WTC11 (cell line): Measurements from ENCODE around the gene KLC3. TPM values are rescaled to one million over a fixed set of nuclear protein-coding genes. Genes with fewer than 3 reads are reported as not detected.

Experiments
- ATAC-seq: fragments of 200-7000 bp; cut with Tn5 transposase; 2 replicates; pipeline ENCODE4 v1.10.0; 2021; ENCODE audit warnings: mild to moderate bottlenecking, moderate library complexity
- CTCF ChIA-PET: fragments of 300-600 bp; sonication (Branson Sonifier 250); formaldehyde crosslinking; loops from one replicate; lab custom pipeline; 2021; ENCODE audit warnings: antibody characterized with exemption; lab: Charles Lee
- POLR2A ChIA-PET: fragments of 350-600 bp; sonication (Branson Sonifier 250); formaldehyde crosslinking; loops from one replicate; lab custom pipeline; 2021; ENCODE audit warnings: antibody characterized with exemption; lab: Charles Lee
- DNase-seq: peaks from one replicate; pipeline ENCODE4 v3.0.0; 2021; ENCODE audit warnings: low spot score
- H3K27ac Mint-ChIP-seq: 2 replicates; pipeline ENCODE4 v1.8.0; 2021; ENCODE audit warnings: mixed read lengths
- H3K27me3 Mint-ChIP-seq: 2 replicates; pipeline ENCODE4 v1.8.0; 2021; ENCODE audit warnings: low read depth, mild to moderate bottlenecking, moderate library complexity, mixed read lengths
- H3K36me3 Mint-ChIP-seq: 2 replicates; pipeline ENCODE4 v1.8.0; 2021; ENCODE audit warnings: mixed read lengths
- H3K4me1 Mint-ChIP-seq: 2 replicates; pipeline ENCODE4 v1.8.0; 2022; ENCODE audit warnings: mixed read lengths
- H3K4me3 Mint-ChIP-seq: 2 replicates; pipeline ENCODE4 v1.8.0; 2021; ENCODE audit warnings: mild to moderate bottlenecking, moderate library complexity, mixed read lengths
- H3K9me3 Mint-ChIP-seq: 2 replicates; pipeline ENCODE4 v1.8.0; 2021; ENCODE audit warnings: mixed read lengths
- CREB1 ChIP-seq: sonication (generic); formaldehyde crosslinking; IDR thresholded peaks from 2 replicates; pipeline ENCODE4 v1.8.0; 2023; ENCODE audit warnings: mild to moderate bottlenecking, missing genetic modification reagents
- CREM ChIP-seq: sonication (generic); formaldehyde crosslinking; IDR thresholded peaks from 2 replicates; pipeline ENCODE4 v1.8.1; 2022; ENCODE audit warnings: mild to moderate bottlenecking, missing genetic modification reagents, moderate library complexity
- ETV6 ChIP-seq: sonication (generic); formaldehyde crosslinking; IDR thresholded peaks from 2 replicates; pipeline ENCODE4 v1.8.1; 2022; ENCODE audit warnings: mild to moderate bottlenecking, missing genetic modification reagents
- FOXJ3 ChIP-seq: sonication (generic); formaldehyde crosslinking; IDR thresholded peaks from 2 replicates; pipeline ENCODE4 v1.9.0; 2021; ENCODE audit warnings: missing genetic modification reagents, mild to moderate bottlenecking, borderline replicate concordance
- FOXP1 ChIP-seq: sonication (generic); formaldehyde crosslinking; IDR thresholded peaks from 2 replicates; pipeline ENCODE4 v1.8.0; 2022; ENCODE audit warnings: missing genetic modification reagents, mild to moderate bottlenecking, moderate library complexity, borderline replicate concordance
- GABPB1 ChIP-seq: sonication (generic); formaldehyde crosslinking; IDR thresholded peaks from 2 replicates; pipeline ENCODE4 v1.8.1; 2023; ENCODE audit warnings: mild to moderate bottlenecking, missing genetic modification reagents
- GRHL2 ChIP-seq: fragments of 250-450 bp; sonication (Bioruptor Pico); IDR thresholded peaks from 2 replicates; pipeline ENCODE4 v1.8.0; 2022; ENCODE audit warnings: mild to moderate bottlenecking, moderate library complexity; ENCODE audit not compliant: insufficient replicate concordance, severe bottlenecking
- IRF2 ChIP-seq: sonication (generic); formaldehyde crosslinking; IDR thresholded peaks from 2 replicates; pipeline ENCODE4 v1.8.0; 2022; ENCODE audit warnings: low read depth, missing genetic modification reagents, borderline replicate concordance
- JUN ChIP-seq: sonication (generic); formaldehyde crosslinking; IDR thresholded peaks from 2 replicates; pipeline ENCODE4 v1.8.0; 2023; ENCODE audit warnings: mild to moderate bottlenecking, missing genetic modification reagents
- NFE2L1 ChIP-seq: sonication (generic); formaldehyde crosslinking; IDR thresholded peaks from 2 replicates; pipeline ENCODE4 v1.8.1; 2023; ENCODE audit warnings: missing genetic modification reagents
- RORB ChIP-seq: fragments of 250-450 bp; sonication (Bioruptor Pico); IDR thresholded peaks from 2 replicates; pipeline ENCODE4 v1.9.0; 2021; ENCODE audit warnings: mild to moderate bottlenecking
- SMAD3 ChIP-seq: sonication (generic); formaldehyde crosslinking; IDR thresholded peaks from 2 replicates; pipeline ENCODE4 v1.8.0; 2022; ENCODE audit warnings: missing genetic modification reagents, mild to moderate bottlenecking, borderline replicate concordance
- SMAD4 ChIP-seq: sonication (generic); formaldehyde crosslinking; IDR thresholded peaks from 2 replicates; pipeline ENCODE4 v1.8.0; 2022; ENCODE audit warnings: mild to moderate bottlenecking, missing genetic modification reagents
- SP1 ChIP-seq: sonication (generic); formaldehyde crosslinking; conservative IDR thresholded peaks from 2 replicates; pipeline ENCODE4 v1.8.1; 2022; ENCODE audit warnings: missing genetic modification reagents
- TP53 ChIP-seq: sonication (generic); formaldehyde crosslinking; IDR thresholded peaks from 2 replicates; pipeline ENCODE4 v1.8.1; 2023; ENCODE audit warnings: mild to moderate bottlenecking, missing genetic modification reagents
- ZBTB21 ChIP-seq: sonication (generic); formaldehyde crosslinking; IDR thresholded peaks from 2 replicates; pipeline ENCODE4 v1.8.1; 2023; ENCODE audit warnings: mild to moderate bottlenecking, missing genetic modification reagents, borderline replicate concordance
- ZNF138 ChIP-seq: sonication (generic); formaldehyde crosslinking; conservative IDR thresholded peaks from 2 replicates; pipeline ENCODE4 v1.8.1; 2022; ENCODE audit warnings: mild to moderate bottlenecking, moderate library complexity, missing genetic modification reagents
- total RNA-seq: library from RNA; stranded (reverse); gene quantifications from 3 replicates; pipeline ENCODE4 v1.2.3, GENCODE V29; 2021
- TF ChIP-seq, protein P1 (sequence below): sonication (generic); formaldehyde crosslinking; IDR thresholded peaks from 2 replicates; pipeline ENCODE4 v1.8.1; 2022; ENCODE audit warnings: mild to moderate bottlenecking, moderate library complexity, missing genetic modification reagents
- TF ChIP-seq, protein P2 (sequence below): sonication (generic); formaldehyde crosslinking; IDR thresholded peaks from 2 replicates; pipeline ENCODE4 v1.8.1; 2023; ENCODE audit warnings: mild to moderate bottlenecking, missing genetic modification reagents, moderate library complexity
- TF ChIP-seq, protein P3 (sequence below): sonication (generic); formaldehyde crosslinking; IDR thresholded peaks from 2 replicates; pipeline ENCODE4 v1.8.0; 2022; ENCODE audit warnings: mild to moderate bottlenecking, missing genetic modification reagents
- TF ChIP-seq, protein P4 (sequence below): sonication (generic); formaldehyde crosslinking; IDR thresholded peaks from 2 replicates; pipeline ENCODE4 v1.8.0; 2023; ENCODE audit warnings: mild to moderate bottlenecking, missing genetic modification reagents
- TF ChIP-seq, protein P5 (sequence below): sonication (generic); formaldehyde crosslinking; IDR thresholded peaks from 2 replicates; pipeline ENCODE4 v1.8.0; 2022; ENCODE audit warnings: mild to moderate bottlenecking, missing genetic modification reagents
- TF ChIP-seq, protein P6 (sequence below): sonication (generic); formaldehyde crosslinking; conservative IDR thresholded peaks from 2 replicates; pipeline ENCODE4 v1.8.1; 2022; ENCODE audit warnings: mild to moderate bottlenecking, missing genetic modification reagents
- TF ChIP-seq, protein P7 (sequence below): fragments of 250-450 bp; sonication (Bioruptor Pico); IDR thresholded peaks from 2 replicates; pipeline ENCODE4 v1.9.0; 2021; ENCODE audit warnings: moderate library complexity, mild to moderate bottlenecking, inconsistent platforms, borderline replicate concordance

KLC3 gene
- total RNA-seq, 1 experiment from 2014 or later: 5.2 TPM

DNA sequence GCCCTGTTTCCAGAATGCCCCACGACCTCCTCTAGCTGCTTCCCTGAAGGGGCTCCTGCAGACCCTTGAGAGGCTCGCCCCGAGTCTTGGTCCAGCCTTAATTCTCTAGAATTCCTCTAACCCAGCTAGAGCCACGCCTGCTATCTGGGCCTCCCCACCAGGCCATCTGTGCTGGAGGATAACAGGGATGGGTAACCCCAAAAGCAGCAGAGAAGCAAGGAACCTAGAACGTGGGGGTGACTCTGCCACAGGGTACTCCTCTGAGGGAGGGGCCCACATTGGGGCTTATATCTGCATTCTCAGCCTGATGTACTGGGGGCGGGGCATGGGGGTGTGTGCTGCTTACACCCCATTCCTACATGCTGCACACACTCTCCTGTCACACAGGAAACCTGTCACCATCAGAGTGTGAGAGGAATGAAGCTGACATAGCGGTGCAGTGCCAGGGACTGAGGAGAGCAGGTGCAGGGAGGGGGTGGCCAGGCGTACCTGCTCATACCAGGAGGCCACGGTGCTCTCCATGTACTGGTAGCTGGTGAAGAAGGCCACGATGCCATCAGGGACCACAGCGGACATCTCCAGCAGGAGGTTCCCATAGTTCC, 13.8 kb downstream of the KLC3 start:
- Mint-ChIP-seq H3K27ac (no peak overlapping the region), H3K36me3 (peaks cover 71% of the 10 kb centered on the region), H3K4me3 (no peak overlapping the region), H3K4me1 (no peaks in the 10 kb centered on the region), H3K9me3 (no peaks in the 10 kb centered on the region), H3K27me3 (no peaks in the 10 kb centered on the region)
- ChIA-PET CTCF (interaction anchor here (0.6 to 1.1 kb wide), 2 partner anchors 14 to 131 kb away, joined by 3 read pairs; no protein-coding TSS in a partner anchor), POLR2A (no interaction called here)
- DNase-seq: no peak
- TF ChIP-seq, protein P1, sequence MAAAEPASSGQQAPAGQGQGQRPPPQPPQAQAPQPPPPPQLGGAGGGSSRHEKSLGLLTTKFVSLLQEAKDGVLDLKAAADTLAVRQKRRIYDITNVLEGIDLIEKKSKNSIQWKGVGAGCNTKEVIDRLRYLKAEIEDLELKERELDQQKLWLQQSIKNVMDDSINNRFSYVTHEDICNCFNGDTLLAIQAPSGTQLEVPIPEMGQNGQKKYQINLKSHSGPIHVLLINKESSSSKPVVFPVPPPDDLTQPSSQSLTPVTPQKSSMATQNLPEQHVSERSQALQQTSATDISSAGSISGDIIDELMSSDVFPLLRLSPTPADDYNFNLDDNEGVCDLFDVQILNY: no peak
- no peak for TF ChIP-seq RORB (CRISPR knock-in tag)
- TF ChIP-seq GABPB1 (CRISPR knock-in tag): no peak
- no peak for TF ChIP-seq FOXJ3 (CRISPR knock-in tag)
- TF ChIP-seq IRF2 (CRISPR knock-in tag): no peak
- TF ChIP-seq NFE2L1 (CRISPR knock-in tag): no peak
- TF ChIP-seq JUN (CRISPR knock-in tag): no peak
- TF ChIP-seq, protein P2, sequence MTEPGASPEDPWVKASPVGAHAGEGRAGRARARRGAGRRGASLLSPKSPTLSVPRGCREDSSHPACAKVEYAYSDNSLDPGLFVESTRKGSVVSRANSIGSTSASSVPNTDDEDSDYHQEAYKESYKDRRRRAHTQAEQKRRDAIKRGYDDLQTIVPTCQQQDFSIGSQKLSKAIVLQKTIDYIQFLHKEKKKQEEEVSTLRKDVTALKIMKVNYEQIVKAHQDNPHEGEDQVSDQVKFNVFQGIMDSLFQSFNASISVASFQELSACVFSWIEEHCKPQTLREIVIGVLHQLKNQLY: no peak
- TF ChIP-seq SMAD4: no peak
- TF ChIP-seq, protein P3, sequence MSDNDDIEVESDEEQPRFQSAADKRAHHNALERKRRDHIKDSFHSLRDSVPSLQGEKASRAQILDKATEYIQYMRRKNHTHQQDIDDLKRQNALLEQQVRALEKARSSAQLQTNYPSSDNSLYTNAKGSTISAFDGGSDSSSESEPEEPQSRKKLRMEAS (CRISPR knock-in tag): no peak
- TF ChIP-seq SP1 (CRISPR knock-in tag): no peak
- TF ChIP-seq, protein P4, sequence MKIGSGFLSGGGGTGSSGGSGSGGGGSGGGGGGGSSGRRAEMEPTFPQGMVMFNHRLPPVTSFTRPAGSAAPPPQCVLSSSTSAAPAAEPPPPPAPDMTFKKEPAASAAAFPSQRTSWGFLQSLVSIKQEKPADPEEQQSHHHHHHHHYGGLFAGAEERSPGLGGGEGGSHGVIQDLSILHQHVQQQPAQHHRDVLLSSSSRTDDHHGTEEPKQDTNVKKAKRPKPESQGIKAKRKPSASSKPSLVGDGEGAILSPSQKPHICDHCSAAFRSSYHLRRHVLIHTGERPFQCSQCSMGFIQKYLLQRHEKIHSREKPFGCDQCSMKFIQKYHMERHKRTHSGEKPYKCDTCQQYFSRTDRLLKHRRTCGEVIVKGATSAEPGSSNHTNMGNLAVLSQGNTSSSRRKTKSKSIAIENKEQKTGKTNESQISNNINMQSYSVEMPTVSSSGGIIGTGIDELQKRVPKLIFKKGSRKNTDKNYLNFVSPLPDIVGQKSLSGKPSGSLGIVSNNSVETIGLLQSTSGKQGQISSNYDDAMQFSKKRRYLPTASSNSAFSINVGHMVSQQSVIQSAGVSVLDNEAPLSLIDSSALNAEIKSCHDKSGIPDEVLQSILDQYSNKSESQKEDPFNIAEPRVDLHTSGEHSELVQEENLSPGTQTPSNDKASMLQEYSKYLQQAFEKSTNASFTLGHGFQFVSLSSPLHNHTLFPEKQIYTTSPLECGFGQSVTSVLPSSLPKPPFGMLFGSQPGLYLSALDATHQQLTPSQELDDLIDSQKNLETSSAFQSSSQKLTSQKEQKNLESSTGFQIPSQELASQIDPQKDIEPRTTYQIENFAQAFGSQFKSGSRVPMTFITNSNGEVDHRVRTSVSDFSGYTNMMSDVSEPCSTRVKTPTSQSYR (CRISPR knock-in tag): no peak
- ATAC-seq: no peak

DNA sequence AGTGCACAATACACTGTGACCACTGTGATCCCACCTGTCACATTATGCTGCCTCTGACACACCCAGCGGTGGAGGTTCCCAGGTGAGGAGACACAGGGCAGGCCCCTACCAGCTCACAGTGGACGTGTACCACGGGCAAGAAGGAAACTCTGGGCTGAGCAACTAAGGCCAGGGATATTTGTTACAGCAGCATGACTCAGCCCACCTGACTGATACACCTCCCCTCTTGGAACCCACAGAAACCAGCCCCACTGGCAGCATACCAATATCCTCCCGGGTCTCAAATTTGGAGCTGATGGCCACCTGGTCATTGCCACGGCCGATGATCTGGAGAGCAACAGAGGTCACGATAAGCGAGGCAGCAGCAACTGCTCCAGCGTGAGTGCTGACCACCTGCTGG, 14.9 kb downstream of the KLC3 start:
- CTCF ChIA-PET: no interaction called here
- TF ChIP-seq TP53 (no peak), ETV6 (CRISPR knock-in tag) (no peak), CREM (no peak), GRHL2 (CRISPR knock-in tag) (no peak), GABPB1 (CRISPR knock-in tag) (no peak), CREB1 (no peak), FOXP1 (CRISPR knock-in tag) (no peak), ZNF138 (CRISPR knock-in tag) (no peak), ZBTB21 (CRISPR knock-in tag) (no peak), RORB (CRISPR knock-in tag) (no peak), SMAD3 (no peak)
- TF ChIP-seq, protein P5, sequence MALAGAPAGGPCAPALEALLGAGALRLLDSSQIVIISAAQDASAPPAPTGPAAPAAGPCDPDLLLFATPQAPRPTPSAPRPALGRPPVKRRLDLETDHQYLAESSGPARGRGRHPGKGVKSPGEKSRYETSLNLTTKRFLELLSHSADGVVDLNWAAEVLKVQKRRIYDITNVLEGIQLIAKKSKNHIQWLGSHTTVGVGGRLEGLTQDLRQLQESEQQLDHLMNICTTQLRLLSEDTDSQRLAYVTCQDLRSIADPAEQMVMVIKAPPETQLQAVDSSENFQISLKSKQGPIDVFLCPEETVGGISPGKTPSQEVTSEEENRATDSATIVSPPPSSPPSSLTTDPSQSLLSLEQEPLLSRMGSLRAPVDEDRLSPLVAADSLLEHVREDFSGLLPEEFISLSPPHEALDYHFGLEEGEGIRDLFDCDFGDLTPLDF (CRISPR knock-in tag): no peak
- TF ChIP-seq, protein P6, sequence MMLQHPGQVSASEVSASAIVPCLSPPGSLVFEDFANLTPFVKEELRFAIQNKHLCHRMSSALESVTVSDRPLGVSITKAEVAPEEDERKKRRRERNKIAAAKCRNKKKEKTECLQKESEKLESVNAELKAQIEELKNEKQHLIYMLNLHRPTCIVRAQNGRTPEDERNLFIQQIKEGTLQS (CRISPR knock-in tag): no peak
- TF ChIP-seq, protein P1: no peak
- TF ChIP-seq, protein P7, sequence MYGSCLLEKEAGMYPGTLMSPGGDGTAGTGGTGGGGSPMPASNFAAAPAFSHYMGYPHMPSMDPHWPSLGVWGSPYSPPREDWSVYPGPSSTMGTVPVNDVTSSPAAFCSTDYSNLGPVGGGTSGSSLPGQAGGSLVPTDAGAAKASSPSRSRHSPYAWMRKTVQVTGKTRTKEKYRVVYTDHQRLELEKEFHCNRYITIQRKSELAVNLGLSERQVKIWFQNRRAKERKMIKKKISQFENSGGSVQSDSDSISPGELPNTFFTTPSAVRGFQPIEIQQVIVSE (CRISPR knock-in tag): no peak
- TF ChIP-seq, all 79 proteins: peak for 0
- POLR2A ChIA-PET: interaction anchor here (0.5 to 0.6 kb wide), 2 partner anchors 130 to 137 kb away, joined by 3 read pairs; no protein-coding TSS in a partner anchor
- no peak for DNase-seq
- no peaks in the 10 kb centered on the region for H3K9me3 Mint-ChIP-seq
- no peak for ATAC-seq
- no peaks in the 10 kb centered on the region for H3K4me1 Mint-ChIP-seq
- H3K27ac Mint-ChIP-seq: no peak overlapping the region
- H3K27me3 Mint-ChIP-seq: no peaks in the 10 kb centered on the region
- no peak overlapping the region for H3K4me3 Mint-ChIP-seq
- H3K36me3 Mint-ChIP-seq: peaks cover 69% of the 10 kb centered on the region
